Stimulated activated naive CD8-positive, alpha-beta T cell treated with anti-CD3 and anti-CD28 coated beads, Interleukin-15, Interleukin-2, amounts not matched to agents 100 ng/mL and 50 ng/mL, for 24 hours (primary cell): ENCODE data around the gene STRN4.

Source experiments
- H3K27ac Mint-ChIP-seq: one replicate; pipeline ENCODE4 v1.8.0; 2021; ENCODE audit warnings: mild to moderate bottlenecking, mixed read lengths
- H3K27me3 Mint-ChIP-seq: one replicate; pipeline ENCODE4 v1.8.0; 2021; ENCODE audit warnings: mixed read lengths
- H3K36me3 Mint-ChIP-seq: one replicate; pipeline ENCODE4 v1.8.0; 2021; ENCODE audit warnings: low read depth, mixed read lengths
- H3K4me1 Mint-ChIP-seq: one replicate; pipeline ENCODE4 v1.8.0; 2021; ENCODE audit warnings: low read depth, mixed read lengths
- H3K4me3 Mint-ChIP-seq: one replicate; pipeline ENCODE4 v1.8.0; 2021; ENCODE audit warnings: mild to moderate bottlenecking, mixed read lengths
- H3K9me3 Mint-ChIP-seq: one replicate; pipeline ENCODE4 v1.8.0; 2021; ENCODE audit warnings: mixed read lengths

STRN4 gene

GRCh38 chr19:46759817-46760333 lies 13.6 kb upstream of the STRN4 start:
- Mint-ChIP-seq H3K27me3 (no peaks in the 10 kb centered on the region), H3K27ac (no peak overlapping the region), H3K9me3 (no peaks in the 10 kb centered on the region)

GRCh38 chr19:46759206-46759605 lies 13.0 kb upstream of the STRN4 start:
- Mint-ChIP-seq H3K27me3 (no peaks in the 10 kb centered on the region), H3K9me3 (no peaks in the 10 kb centered on the region), H3K4me3 (no peak overlapping the region), H3K27ac (no peak overlapping the region), H3K36me3 (no peaks in the 10 kb centered on the region), H3K4me1 (peaks cover 4% of the 10 kb centered on the region)

More at GRCh38 chr19:46759817-46760333, 13.6 kb upstream of the STRN4 start:
- H3K4me3 Mint-ChIP-seq, result no peak overlapping the region
- no peaks in the 10 kb centered on the region for H3K36me3 Mint-ChIP-seq
- H3K4me1 Mint-ChIP-seq, result peaks cover 4% of the 10 kb centered on the region

- Mint-ChIP-seq H3K27me3 (no peaks in the 10 kb centered on the region), H3K9me3 (no peaks in the 10 kb centered on the region), H3K27ac (no peak overlapping the region), H3K4me3 (no peak overlapping the region), H3K36me3 (no peaks in the 10 kb centered on the region), H3K4me1 (peaks cover 4% of the 10 kb centered on the region)
These were observed 10.3 kb upstream of the STRN4 start for GRCh38 chr19:46756544-46756888.

DNA sequence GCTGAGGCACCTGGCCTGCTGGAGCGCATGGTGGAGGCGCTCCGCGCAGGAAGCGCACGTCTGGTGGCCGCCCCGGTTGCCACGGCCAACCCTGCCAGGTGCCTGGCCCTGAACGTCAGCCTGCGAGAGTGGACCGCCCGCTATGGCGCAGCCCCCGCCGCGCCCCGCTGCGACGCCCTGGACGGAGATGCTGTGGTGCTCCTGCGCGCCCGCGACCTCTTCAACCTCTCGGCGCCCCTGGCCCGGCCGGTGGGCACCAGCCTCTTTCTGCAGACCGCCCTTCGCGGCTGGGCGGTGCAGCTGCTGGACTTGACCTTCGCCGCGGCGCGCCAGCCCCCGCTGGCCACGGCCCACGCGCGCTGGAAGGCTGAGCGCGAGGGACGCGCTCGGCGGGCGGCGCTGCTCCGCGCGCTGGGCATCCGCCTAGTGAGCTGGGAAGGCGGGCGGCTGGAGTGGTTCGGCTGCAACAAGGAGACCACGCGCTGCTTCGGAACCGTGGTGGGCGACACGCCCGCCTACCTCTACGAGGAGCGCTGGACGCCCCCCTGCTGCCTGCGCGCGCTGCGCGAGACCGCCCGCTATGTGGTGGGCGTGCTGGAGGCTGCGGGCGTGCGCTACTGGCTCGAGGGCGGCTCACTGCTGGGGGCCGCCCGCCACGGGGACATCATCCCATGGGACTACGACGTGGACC lies 9.7 kb upstream of the STRN4 start:
- no peaks in the 10 kb centered on the region for H3K9me3 Mint-ChIP-seq
- H3K36me3 Mint-ChIP-seq, result no peaks in the 10 kb centered on the region
- H3K4me3 Mint-ChIP-seq, result no peak overlapping the region
- H3K27ac Mint-ChIP-seq, result no peak overlapping the region
- H3K27me3 Mint-ChIP-seq, result no peaks in the 10 kb centered on the region
- peaks cover 4% of the 10 kb centered on the region for H3K4me1 Mint-ChIP-seq

DNA sequence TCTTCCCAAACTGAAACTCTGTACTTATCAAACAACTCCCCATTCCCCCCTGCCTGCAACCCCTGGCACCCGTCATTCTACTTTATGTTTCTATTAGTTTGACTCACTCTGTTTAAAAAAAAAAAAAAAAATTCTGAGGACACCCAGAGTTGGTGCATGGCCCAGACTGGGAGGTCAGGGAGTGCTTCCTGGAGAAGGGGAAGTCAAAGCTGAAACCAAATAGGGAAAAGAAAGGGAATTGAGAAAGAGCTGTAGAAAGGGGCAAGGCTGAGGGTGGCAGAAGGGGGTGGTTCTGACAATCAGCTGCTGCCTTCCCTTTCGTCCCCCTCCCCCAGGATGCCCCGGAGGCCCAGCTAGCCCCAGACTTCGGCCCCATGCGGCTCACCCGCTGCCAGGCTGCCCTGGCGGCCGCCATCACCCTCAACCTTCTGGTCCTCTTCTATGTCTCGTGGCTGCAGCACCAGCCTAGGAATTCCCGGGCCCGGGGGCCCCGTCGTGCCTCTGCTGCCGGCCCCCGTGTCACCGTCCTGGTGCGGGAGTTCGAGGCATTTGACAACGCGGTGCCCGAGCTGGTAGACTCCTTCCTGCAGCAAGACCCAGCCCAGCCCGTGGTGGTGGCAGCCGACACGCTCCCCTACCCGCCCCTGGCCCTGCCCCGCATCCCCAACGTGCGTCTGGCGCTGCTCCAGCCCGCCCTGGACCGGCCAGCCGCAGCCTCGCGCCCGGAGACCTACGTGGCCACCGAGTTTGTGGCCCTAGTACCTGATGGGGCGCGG lies 9.0 kb upstream of the STRN4 start:
- H3K4me1 Mint-ChIP-seq, result peaks cover 4% of the 10 kb centered on the region
- H3K27me3 Mint-ChIP-seq, result no peaks in the 10 kb centered on the region
- H3K27ac Mint-ChIP-seq, result no peak overlapping the region
- H3K9me3 Mint-ChIP-seq, result no peaks in the 10 kb centered on the region
- no peak overlapping the region for H3K4me3 Mint-ChIP-seq
- peaks cover 4% of the 10 kb centered on the region for H3K36me3 Mint-ChIP-seq

DNA sequence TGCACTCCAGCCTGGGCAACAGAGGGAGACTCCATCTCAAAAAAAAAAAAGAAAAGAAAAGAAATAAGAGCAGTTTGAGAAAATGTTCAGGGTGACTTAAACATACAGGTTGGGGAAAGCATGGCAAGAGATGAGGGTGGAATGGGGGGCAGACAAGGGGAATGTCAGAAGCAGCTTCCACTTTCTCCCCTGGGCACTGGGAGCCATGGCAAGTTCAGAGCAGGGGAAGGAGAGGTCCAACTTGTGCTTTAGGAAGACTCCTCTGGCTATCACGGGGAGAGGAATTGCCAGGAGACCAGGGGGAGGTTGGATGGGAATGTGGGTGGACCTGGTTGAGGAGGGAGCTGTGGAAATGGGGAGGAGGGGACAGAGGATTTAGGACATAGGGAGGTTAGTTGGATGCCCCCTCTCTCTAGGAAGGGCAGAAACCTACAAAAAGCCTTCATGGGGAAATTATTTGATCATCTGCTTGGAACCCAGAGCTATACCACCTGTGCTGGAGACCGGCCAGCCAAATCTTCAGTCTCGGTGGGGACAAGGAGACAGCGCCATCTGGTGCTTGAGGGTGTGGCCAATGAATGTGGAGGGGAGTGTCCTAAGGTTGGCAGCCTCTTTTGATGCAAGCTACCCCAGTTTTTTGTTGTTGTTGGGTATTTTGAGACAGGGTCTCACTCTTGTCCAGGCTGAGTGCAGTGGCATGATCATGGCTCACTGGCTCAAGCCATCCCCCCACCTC lies 7.3 kb upstream of the STRN4 start:
- Mint-ChIP-seq H3K27me3 (no peaks in the 10 kb centered on the region), H3K36me3 (peaks cover 4% of the 10 kb centered on the region), H3K27ac (no peak overlapping the region), H3K4me1 (peaks cover 4% of the 10 kb centered on the region), H3K4me3 (no peak overlapping the region), H3K9me3 (no peaks in the 10 kb centered on the region)

DNA sequence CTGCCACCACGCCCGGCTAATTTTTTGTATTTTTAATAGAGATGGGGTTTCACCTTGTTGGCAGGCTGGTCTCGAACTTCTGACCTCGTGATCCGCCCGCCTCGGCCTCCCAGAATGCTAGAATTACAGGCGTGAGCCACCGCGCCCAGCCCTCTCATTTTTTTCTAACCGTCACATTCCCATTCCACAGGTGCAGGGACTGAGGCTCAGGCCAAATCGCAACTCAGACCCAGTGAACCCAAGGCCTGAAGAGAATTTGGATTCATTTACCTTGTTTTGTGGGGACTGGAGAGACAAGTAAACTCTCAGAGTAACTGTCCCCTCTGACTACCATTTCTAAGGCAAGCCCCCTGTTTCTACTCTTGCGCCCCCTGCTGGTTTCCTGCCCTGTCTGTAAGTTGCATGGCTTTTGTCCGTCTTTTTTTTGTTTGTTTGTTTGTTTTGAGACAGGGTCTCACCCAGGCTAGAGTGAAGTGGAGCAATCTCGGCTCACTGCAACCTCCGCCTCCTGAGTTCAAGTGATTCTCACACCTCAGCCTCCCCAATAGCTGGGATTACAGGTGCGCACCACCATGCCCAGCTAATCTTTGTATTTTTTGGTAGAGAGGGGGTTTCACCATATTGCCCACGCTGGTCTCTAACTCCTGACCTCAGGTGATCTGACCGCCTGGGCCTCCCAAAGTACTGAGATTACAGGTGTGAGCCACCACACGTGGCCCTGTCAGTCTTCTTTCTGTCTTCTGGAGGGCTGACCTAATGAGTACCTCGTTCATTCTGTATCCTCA lies 2.3 kb upstream of the STRN4 start:
- Mint-ChIP-seq H3K4me1 (peaks cover 30% of the 10 kb centered on the region), H3K27ac (peak overlapping the region; percentile 31), H3K9me3 (no peaks in the 10 kb centered on the region), H3K27me3 (no peaks in the 10 kb centered on the region), H3K4me3 (peak overlapping the region; percentile 9), H3K36me3 (peaks cover 12% of the 10 kb centered on the region)

DNA sequence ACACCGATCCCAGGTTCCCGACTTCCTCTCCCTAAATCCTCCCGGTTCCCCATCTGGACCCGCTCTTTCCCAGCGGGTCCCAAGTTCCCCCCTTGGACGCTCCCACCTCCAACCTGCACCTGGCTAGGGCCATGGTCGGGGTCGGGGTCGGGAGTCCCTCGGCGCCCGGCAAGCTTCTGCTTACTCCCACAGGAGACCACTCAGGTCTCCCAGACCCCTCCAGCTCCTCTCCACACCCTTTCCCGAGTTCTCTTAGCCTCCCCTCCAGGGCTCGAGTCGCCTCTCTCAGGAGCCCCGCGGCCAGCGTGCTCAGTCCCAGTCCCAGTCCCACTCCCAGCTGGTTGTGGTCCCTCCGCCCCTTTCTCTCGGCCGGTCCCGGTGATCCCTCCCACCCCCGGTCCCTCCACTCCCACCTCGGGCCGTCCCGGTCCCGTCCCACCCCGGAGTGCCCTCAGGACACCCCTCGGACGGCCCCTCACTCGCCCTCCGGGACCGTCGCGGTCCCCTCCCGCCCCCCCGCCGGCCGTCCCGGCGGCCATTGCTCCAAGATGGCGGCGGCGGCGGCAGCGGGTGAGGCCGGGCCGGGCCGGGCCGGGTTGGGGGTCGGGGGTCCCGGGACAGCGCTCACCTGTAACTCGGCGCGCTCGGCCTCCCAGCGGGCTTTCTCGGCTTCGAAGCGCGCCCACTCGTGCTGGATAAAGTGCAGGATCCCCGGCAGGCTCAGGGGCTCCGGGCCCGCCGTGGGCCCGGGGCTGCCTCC lies 549 bp downstream of the STRN4 start, which contains the start of gene FKRP:
Gene FKRP, plus strand, starts transcription at position 537 of the 760 bp plus-strand sequence. CDS start 9,394 bp downstream, outside the sequence.
- peaks cover 56% of the 10 kb centered on the region for H3K4me1 Mint-ChIP-seq
- peak within 1 kb of the TSS; percentile 94 for H3K4me3 Mint-ChIP-seq
- no peaks in the 10 kb centered on the region for H3K27me3 Mint-ChIP-seq
- H3K27ac Mint-ChIP-seq, result peak within 1 kb of the TSS; percentile 93
- H3K9me3 Mint-ChIP-seq, result no peaks in the 10 kb centered on the region
- H3K36me3 Mint-ChIP-seq, result peaks cover 21% of the 10 kb centered on the region

- Mint-ChIP-seq H3K4me1 (peaks cover 62% of the 10 kb centered on the region), H3K36me3 (peaks cover 21% of the 10 kb centered on the region), H3K9me3 (no peaks in the 10 kb centered on the region), H3K27me3 (no peaks in the 10 kb centered on the region), H3K27ac (peak overlapping the region; percentile 93), H3K4me3 (peak overlapping the region; percentile 94)
These were observed 1.2 kb downstream of the STRN4 start for GRCh38 chr19:46745030-46745429.

GRCh38 chr19:46744005-46744691 lies 2.1 kb downstream of the STRN4 start:
- Mint-ChIP-seq H3K27me3 (no peaks in the 10 kb centered on the region), H3K27ac (peak overlapping the region; percentile 61), H3K36me3 (peaks cover 26% of the 10 kb centered on the region), H3K4me1 (peaks cover 62% of the 10 kb centered on the region), H3K9me3 (no peaks in the 10 kb centered on the region), H3K4me3 (peak overlapping the region; percentile 94)

DNA sequence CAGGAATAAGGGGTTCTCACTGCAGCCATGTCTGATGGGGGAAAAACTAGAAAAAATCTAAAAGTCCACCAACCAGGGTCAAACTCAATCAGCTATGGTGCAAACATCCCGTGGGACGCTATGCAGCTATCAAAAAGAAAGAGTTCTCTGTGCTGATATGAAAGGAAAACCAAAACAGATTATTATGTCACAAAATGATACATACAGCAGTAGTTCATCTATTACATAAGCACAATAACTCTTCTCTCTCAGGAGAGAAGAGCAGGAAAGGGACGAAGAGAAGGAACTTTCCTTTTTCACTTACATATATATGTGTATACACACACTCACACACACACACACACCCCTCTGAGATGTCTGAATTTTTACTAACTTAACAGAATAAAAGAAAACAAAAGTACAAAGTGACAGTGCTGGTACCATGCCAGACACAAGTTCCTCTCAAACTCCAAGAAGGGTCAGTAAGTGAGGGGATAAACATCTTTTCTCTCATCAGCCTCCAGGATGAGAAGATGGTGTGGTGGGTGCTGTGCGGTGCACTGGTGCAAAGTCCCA lies 3.2 kb downstream of the STRN4 start:
- Mint-ChIP-seq H3K4me3 (no peak overlapping the region), H3K27ac (no peak overlapping the region), H3K4me1 (peaks cover 62% of the 10 kb centered on the region)

DNA sequence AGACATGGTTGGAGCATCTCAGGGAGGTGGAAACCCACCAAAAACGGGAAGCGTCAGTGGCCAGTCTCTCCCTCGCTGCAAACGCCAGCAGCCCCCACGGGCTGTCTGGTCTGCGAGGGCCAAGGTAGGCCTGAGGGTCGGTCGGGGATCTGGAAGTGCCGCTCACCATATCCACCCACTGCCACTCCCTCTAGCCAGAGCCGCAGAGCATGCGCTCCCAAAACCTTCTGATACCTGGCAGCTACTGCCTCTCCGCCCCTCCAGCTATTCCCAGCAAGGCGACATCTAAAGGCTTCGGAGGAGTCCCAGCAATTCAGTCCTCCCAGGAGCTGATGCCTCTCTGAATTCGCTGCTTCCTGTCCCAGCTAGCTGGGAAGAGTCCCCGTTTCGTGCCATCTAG lies 4.8 kb downstream of the STRN4 start:
- Mint-ChIP-seq H3K4me3 (no peak overlapping the region), H3K4me1 (peaks cover 48% of the 10 kb centered on the region), H3K9me3 (no peaks in the 10 kb centered on the region), H3K27me3 (no peaks in the 10 kb centered on the region), H3K36me3 (peaks cover 42% of the 10 kb centered on the region), H3K27ac (no peak overlapping the region)

More for the DNA sequence above, 3.2 kb downstream of the STRN4 start:
- Mint-ChIP-seq H3K27me3 (no peaks in the 10 kb centered on the region), H3K9me3 (no peaks in the 10 kb centered on the region), H3K36me3 (peaks cover 27% of the 10 kb centered on the region)

GRCh38 chr19:46739290-46739771 lies 6.9 kb downstream of the STRN4 start:
- Mint-ChIP-seq H3K9me3 (no peaks in the 10 kb centered on the region), H3K4me1 (peaks cover 38% of the 10 kb centered on the region), H3K4me3 (no peak overlapping the region), H3K27me3 (no peaks in the 10 kb centered on the region), H3K27ac (peak overlapping the region; percentile 12), H3K36me3 (peaks cover 37% of the 10 kb centered on the region)
